Smooth muscle cell (in vitro differentiated cells): ENCODE results near the gene NCBP1. TPM values are rescaled to one million over a fixed set of nuclear protein-coding genes. Genes with fewer than 3 reads are reported as not detected.

ENCODE experiments used
- DNase-seq: peaks from one replicate; lab custom pipeline; 2025; ENCODE audit not compliant: unreplicated experiment; lab: John Stamatoyannopoulos, UW
- H2AFZ ChIP-seq: fragments of 200-600 bp; sonication (generic); 2 replicates; pipeline ENCODE4 v1.6.0; 2016; ENCODE audit warnings: antibody characterized with exemption, low read depth, mild to moderate bottlenecking
- H3F3A ChIP-seq: fragments of 200-600 bp; sonication (generic); 2 replicates; pipeline ENCODE4 v1.6.0; 2017; ENCODE audit warnings: antibody characterized with exemption, low read depth
- H3K27ac ChIP-seq: fragments of 200-600 bp; sonication (generic); 2 replicates; pipeline ENCODE4 v1.5.1; 2016; ENCODE audit warnings: low read depth, mild to moderate bottlenecking
- H3K27me3 ChIP-seq: fragments of 200-600 bp; sonication (generic); 2 replicates; pipeline ENCODE4 v1.6.1; 2016; ENCODE audit warnings: low read depth, mild to moderate bottlenecking
- H3K36me3 ChIP-seq: fragments of 200-600 bp; sonication (generic); 2 replicates; pipeline ENCODE4 v1.5.1; 2016; ENCODE audit warnings: low read depth
- H3K4me1 ChIP-seq: fragments of 200-600 bp; sonication (generic); 2 replicates; pipeline ENCODE4 v1.5.1; 2016; ENCODE audit warnings: low read depth
- H3K4me2 ChIP-seq: fragments of 200-600 bp; sonication (generic); 2 replicates; pipeline ENCODE4 v1.6.0; 2016; ENCODE audit warnings: mild to moderate bottlenecking
- H3K4me3 ChIP-seq: fragments of 200-600 bp; sonication (generic); 2 replicates; pipeline ENCODE4 v1.5.1; 2016; ENCODE audit warnings: mild to moderate bottlenecking
- H3K79me2 ChIP-seq: fragments of 200-600 bp; sonication (generic); 2 replicates; pipeline ENCODE4 v1.6.0; 2016; ENCODE audit warnings: low read depth, mild to moderate bottlenecking
- H3K9ac ChIP-seq: fragments of 200-600 bp; sonication (generic); 2 replicates; pipeline ENCODE4 v1.6.0; 2016; ENCODE audit warnings: low read depth
- H3K9me3 ChIP-seq: fragments of 200-600 bp; sonication (generic); replicated peaks from 2 replicates; pipeline ENCODE4 v1.5.1; 2016; ENCODE audit warnings: low read depth
- H4K20me1 ChIP-seq: fragments of 200-600 bp; sonication (generic); 2 replicates; pipeline ENCODE4 v1.6.0; 2016; ENCODE audit warnings: low read depth
- WGBS: methylation state at CpG from one replicate; pipeline ENCODE4 v1.1.7; 2016; ENCODE audit warnings: low lambda C conversion rate; 5-methylcytosine and 5-hydroxymethylcytosine counted together
- polyA plus RNA-seq: library from polyadenylated mRNA; unstranded; fragments of >200 nt; fragmentation: Nextera tagmentation; extraction: Ambion mirVana; gene quantifications from 2 replicates; pipeline ENCODE4 v1.2.1, GENCODE V29; 2016
- total RNA-seq: library from RNA; depleted of rRNA; stranded (reverse); fragments of >200 nt; gene quantifications from 2 replicates; pipeline ENCODE4 v1.2.3, GENCODE V29; 2014
- TF ChIP-seq, protein P1 (sequence below): fragments of 200-600 bp; sonication (generic); IDR thresholded peaks from 2 replicates; pipeline ENCODE4 v1.5.1; 2017; ENCODE audit warnings: borderline replicate concordance, mild to moderate bottlenecking, antibody characterized with exemption; ENCODE audit not compliant: insufficient read depth, poor library complexity, severe bottlenecking

Gene NCBP1
- total and polyA plus RNA-seq, 2 experiments from 2014 or later: 21.2 to 29.5 TPM

DNA sequence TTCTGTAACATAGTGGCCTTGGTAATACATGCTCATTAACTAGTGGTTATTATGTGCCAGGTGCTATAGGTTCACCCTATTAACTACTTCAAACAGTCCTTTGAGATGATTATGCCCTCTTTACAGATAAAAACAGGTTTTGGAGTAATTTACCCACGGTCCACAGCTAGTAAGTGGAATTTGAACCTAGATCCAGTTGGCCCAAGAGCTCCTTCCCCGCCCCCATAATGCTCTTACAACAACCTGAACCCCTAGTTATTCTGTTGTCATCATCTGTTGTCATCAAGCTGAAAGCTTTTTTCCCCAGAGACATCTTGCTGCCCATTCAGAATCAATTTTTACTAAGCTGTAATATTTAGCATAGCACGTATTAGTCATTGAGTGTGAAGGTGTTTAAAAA, 40.3 kb downstream of the NCBP1 start:
- Histone ChIP-seq H2AFZ (no peak overlapping the region), H3K9me3 (no peaks in the 10 kb centered on the region), H3K4me2 (no peak overlapping the region), H4K20me1 (peaks cover 22% of the 10 kb centered on the region), H3K27ac (no peak overlapping the region), H3F3A (peaks cover 5% of the 10 kb centered on the region), H3K36me3 (peaks cover 41% of the 10 kb centered on the region), H3K4me3 (no peak overlapping the region), H3K4me1 (no peaks in the 10 kb centered on the region), H3K79me2 (no peaks in the 10 kb centered on the region), H3K9ac (no peak overlapping the region), H3K27me3 (no peaks in the 10 kb centered on the region)
- TF ChIP-seq, protein P1, sequence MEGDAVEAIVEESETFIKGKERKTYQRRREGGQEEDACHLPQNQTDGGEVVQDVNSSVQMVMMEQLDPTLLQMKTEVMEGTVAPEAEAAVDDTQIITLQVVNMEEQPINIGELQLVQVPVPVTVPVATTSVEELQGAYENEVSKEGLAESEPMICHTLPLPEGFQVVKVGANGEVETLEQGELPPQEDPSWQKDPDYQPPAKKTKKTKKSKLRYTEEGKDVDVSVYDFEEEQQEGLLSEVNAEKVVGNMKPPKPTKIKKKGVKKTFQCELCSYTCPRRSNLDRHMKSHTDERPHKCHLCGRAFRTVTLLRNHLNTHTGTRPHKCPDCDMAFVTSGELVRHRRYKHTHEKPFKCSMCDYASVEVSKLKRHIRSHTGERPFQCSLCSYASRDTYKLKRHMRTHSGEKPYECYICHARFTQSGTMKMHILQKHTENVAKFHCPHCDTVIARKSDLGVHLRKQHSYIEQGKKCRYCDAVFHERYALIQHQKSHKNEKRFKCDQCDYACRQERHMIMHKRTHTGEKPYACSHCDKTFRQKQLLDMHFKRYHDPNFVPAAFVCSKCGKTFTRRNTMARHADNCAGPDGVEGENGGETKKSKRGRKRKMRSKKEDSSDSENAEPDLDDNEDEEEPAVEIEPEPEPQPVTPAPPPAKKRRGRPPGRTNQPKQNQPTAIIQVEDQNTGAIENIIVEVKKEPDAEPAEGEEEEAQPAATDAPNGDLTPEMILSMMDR: no peak
- 99% methylated on average over 3 of the region's 3 CpGs for WGBS
- DNase-seq: no peak

DNA sequence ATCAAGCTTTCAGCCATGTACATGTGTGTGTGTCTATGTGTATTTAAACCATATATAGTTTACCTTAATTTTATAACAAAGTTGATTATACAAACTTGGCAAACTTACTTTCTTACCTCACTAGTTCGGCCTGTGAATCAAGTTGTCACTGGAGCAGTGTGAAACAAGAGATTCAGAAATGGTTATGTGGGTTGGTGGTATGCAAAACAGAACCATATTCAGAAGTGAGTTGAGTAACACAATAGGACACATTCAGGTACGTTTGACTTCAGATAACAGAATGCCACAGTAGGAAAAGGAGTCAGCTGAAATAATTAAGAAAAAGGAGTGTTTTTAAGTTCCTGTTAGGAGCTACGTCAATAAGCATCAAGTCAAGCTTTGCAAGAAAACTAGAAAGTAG, 42.0 kb downstream of the NCBP1 start:
- H3K9ac ChIP-seq: no peak overlapping the region
- H2AFZ ChIP-seq: no peak overlapping the region
- H3K4me2 ChIP-seq: no peak overlapping the region
- H3K4me3 ChIP-seq: no peak overlapping the region
- H3K9me3 ChIP-seq: no peaks in the 10 kb centered on the region
- no peaks in the 10 kb centered on the region for H3K79me2 ChIP-seq
- peaks cover 22% of the 10 kb centered on the region for H4K20me1 ChIP-seq
- no peak overlapping the region for H3K27ac ChIP-seq
- DNase-seq: no peak
- H3K36me3 ChIP-seq: peaks cover 31% of the 10 kb centered on the region
- H3K27me3 ChIP-seq: no peaks in the 10 kb centered on the region
- H3K4me1 ChIP-seq: no peaks in the 10 kb centered on the region
- peaks cover 5% of the 10 kb centered on the region for H3F3A ChIP-seq
- WGBS: 96% methylated on average over 3 of the region's 3 CpGs
- TF ChIP-seq, protein P1: no peak

DNA sequence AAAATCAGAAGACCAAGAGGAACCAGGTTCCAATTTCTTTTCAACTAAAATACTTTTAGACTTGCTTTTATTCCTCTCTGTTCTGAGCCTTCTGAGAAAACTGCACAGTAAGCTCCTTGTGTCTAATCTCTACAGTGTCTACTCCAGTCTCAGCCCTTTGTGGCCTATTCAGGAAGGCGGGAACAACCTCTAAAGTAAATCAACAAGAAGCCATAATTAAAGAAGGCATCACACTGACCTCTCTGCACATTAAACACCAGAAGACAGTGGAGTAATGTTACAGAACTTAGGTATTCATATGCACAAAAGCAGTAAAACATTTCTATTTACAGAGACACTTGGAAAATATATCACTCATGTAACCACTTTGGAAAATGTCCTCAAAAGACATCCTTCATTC, 48.6 kb downstream of the NCBP1 start:
- Histone ChIP-seq H3K4me2 (no peak overlapping the region), H3F3A (no peaks in the 10 kb centered on the region), H3K27me3 (no peaks in the 10 kb centered on the region), H3K27ac (no peak overlapping the region), H3K9ac (no peak overlapping the region), H3K9me3 (no peaks in the 10 kb centered on the region), H3K79me2 (no peaks in the 10 kb centered on the region), H3K4me3 (no peak overlapping the region), H4K20me1 (peaks cover 10% of the 10 kb centered on the region), H3K4me1 (no peaks in the 10 kb centered on the region), H2AFZ (no peak overlapping the region), H3K36me3 (peaks cover 20% of the 10 kb centered on the region)
- DNase-seq: no peak
- WGBS: 97% methylated on average over 1 of the region's 1 CpG
- TF ChIP-seq, protein P1: no peak

DNA sequence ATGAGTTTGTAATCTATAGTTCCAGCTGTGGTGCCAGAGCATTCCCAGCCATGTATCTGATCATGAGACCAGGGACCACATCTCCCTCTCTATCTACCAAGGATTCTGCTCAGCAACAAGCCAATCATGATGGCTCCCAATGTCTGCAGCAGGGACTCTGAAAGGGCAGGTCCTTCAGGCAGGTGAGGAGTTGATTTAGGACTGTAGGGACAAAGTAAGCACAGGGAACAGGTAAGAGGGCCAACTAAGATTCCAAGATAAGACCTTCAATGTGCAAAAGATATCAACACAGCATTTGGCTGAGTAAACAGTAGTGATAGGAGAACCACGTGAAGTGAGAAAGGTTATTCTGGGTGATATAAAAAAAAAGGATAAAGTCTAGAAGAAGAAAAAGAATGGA, 55.0 kb downstream of the NCBP1 start:
- H3K9ac ChIP-seq: no peak overlapping the region
- no peaks in the 10 kb centered on the region for H3F3A ChIP-seq
- H3K4me2 ChIP-seq: no peak overlapping the region
- H3K27ac ChIP-seq: no peak overlapping the region
- H3K79me2 ChIP-seq: peaks cover 3% of the 10 kb centered on the region
- no peaks in the 10 kb centered on the region for H3K9me3 ChIP-seq
- WGBS: 96% methylated on average over 1 of the region's 1 CpG
- TF ChIP-seq, protein P1: no peak
- H3K27me3 ChIP-seq: no peaks in the 10 kb centered on the region
- H3K4me3 ChIP-seq: no peak overlapping the region
- no peak overlapping the region for H2AFZ ChIP-seq
- H4K20me1 ChIP-seq: peaks cover 16% of the 10 kb centered on the region
- no peaks in the 10 kb centered on the region for H3K4me1 ChIP-seq
- DNase-seq: no peak
- peaks cover 22% of the 10 kb centered on the region for H3K36me3 ChIP-seq
